Gastrocnemius medialis (tissue), 4 donors: ENCODE measurements around the gene EVI5. TPM values are rescaled to one million over a fixed set of nuclear protein-coding genes. Genes with fewer than 3 reads are reported as not detected.

Source experiments
- ATAC-seq, 2 donors: fragments of 150-250 bp; one replicate each; pipeline ENCODE4 v1.9.1; 2016
- DNase-seq, 2 donors: peaks; one replicate each; pipeline ENCODE4 v3.0.0-alpha.2; 2019
- H3K27ac ChIP-seq, 4 donors: fragments of 200-600 bp; sonication (generic); 1 replicate in 1 of 4; 2 replicates in 3 of 4; pipeline ENCODE4 v1.5.1; 2016 to 2018; ENCODE audit warnings: mild to moderate bottlenecking in 2 of 4, moderate library complexity in 1 of 4
- H3K27me3 ChIP-seq, 3 donors: fragments of 200-600 bp; sonication (generic) in 2 of 3; 1 replicate in 1 of 3; 2 replicates in 2 of 3; pipeline versions ENCODE4 v1.5.1 to v1.6.0; 2016 to 2019; ENCODE audit warnings: mild to moderate bottlenecking in 1 of 3, moderate library complexity in 1 of 3
- H3K36me3 ChIP-seq, 2 donors: fragments of 200-600 bp; sonication (generic) in 1 of 2; one replicate each; pipeline ENCODE4 v1.5.1; 2017 to 2018
- H3K4me1 ChIP-seq, 2 donors: fragments of 200-600 bp; sonication (generic) in 1 of 2; one replicate each; pipeline ENCODE4 v1.5.1; 2016 to 2017; ENCODE audit warnings: mild to moderate bottlenecking in 2 of 2
- H3K4me3 ChIP-seq, 4 donors: fragments of 200-600 bp; sonication (generic) in 3 of 4; 1 replicate in 1 of 4; 2 replicates in 3 of 4; pipeline ENCODE4 v1.5.1; 2016 to 2019; ENCODE audit warnings: mild to moderate bottlenecking in 2 of 4
- H3K9me3 ChIP-seq, 3 donors: fragments of 200-600 bp; sonication (generic) in 2 of 3; 1 replicate in 1 of 3; 2 replicates in 2 of 3; pipeline ENCODE4 v1.5.1; 2016 to 2019
- CTCF ChIP-seq, 5 experiments: fragments of 450-650 bp in 3 of 5; fragments of 200-600 bp in 2 of 5; sonication (generic) in 2 of 5; IDR thresholded peaks in 4 of 5; conservative IDR thresholded peaks in 1 of 5; 1 replicate in 4 of 5; 2 replicates in 1 of 5; pipeline ENCODE4 v1.5.1; 2016 to 2019; ENCODE audit warnings: antibody characterized with exemption in 5 of 5, mild to moderate bottlenecking in 3 of 5, moderate library complexity in 3 of 5
- POLR2A ChIP-seq, 2 donors: fragments of 450-650 bp; IDR thresholded peaks; one replicate each; pipeline ENCODE4 v1.6.1; 2017; ENCODE audit warnings: antibody characterized with exemption in 2 of 2, mild to moderate bottlenecking in 2 of 2, moderate library complexity in 2 of 2
- in situ Hi-C, 4 donors: fragments of 200-750 bp; cut with MboI; loops; one replicate each; pipeline versions ENCODE4 v1.15.0 to v1.8.0; 2017; ENCODE audit warnings: low sequenced_read_pairs in 4 of 4
- intact Hi-C: fragments of 100-400 bp; cut with DNase I; formaldehyde crosslinking; loops from one replicate; pipeline ENCODE4 v1.15.1; 2023; ENCODE audit warnings: low total_unique reads
- total RNA-seq, 4 donors: library from RNA; depleted of rRNA; stranded (reverse); fragments of >200 nt; gene quantifications; one replicate each; pipeline versions ENCODE4 v1.1.0 to v1.2.3, GENCODE V29; 2016

EVI5 gene
- total RNA-seq, 4 donors from 2014 or later: 4.6 to 12.5 (median 8.2) TPM

GRCh38 chr1:92483610-92484471 is 301.1 kb downstream of the EVI5 start:
- H3K27me3 ChIP-seq: peaks cover 85 to 99% (median 93%) of the 10 kb centered on the region in 3 donors
- H3K36me3 ChIP-seq: no peaks in the 10 kb centered on the region
- TF ChIP-seq CTCF (IDR thresholded peaks at IDR 0.05 in 4 of 5, conservative IDR thresholded peaks at IDR 0.05 in 1 of 5): no peak
- no peak for TF ChIP-seq POLR2A (IDR thresholded peaks at IDR 0.05)
- intact Hi-C loops: no loop called here
- DNase-seq: no peak
- in situ Hi-C loops: no loop called here
- ATAC-seq: no peak
- H3K27ac ChIP-seq: no peak overlapping the region
- no peaks in the 10 kb centered on the region for H3K9me3 ChIP-seq
- H3K4me1 ChIP-seq: peaks cover 47 to 56% of the 10 kb centered on the region in 2 donors
- peak overlapping the region; percentile 51 to 64 (median 54) for H3K4me3 ChIP-seq

- in situ Hi-C loops: no loop called here
- TF ChIP-seq POLR2A (IDR thresholded peaks at IDR 0.05): no peak
- TF ChIP-seq CTCF (IDR thresholded peaks at IDR 0.05 in 4 of 5, conservative IDR thresholded peaks at IDR 0.05 in 1 of 5): no peak
These were observed 302.0 kb downstream of the EVI5 start for GRCh38 chr1:92482665-92483609.

DNA sequence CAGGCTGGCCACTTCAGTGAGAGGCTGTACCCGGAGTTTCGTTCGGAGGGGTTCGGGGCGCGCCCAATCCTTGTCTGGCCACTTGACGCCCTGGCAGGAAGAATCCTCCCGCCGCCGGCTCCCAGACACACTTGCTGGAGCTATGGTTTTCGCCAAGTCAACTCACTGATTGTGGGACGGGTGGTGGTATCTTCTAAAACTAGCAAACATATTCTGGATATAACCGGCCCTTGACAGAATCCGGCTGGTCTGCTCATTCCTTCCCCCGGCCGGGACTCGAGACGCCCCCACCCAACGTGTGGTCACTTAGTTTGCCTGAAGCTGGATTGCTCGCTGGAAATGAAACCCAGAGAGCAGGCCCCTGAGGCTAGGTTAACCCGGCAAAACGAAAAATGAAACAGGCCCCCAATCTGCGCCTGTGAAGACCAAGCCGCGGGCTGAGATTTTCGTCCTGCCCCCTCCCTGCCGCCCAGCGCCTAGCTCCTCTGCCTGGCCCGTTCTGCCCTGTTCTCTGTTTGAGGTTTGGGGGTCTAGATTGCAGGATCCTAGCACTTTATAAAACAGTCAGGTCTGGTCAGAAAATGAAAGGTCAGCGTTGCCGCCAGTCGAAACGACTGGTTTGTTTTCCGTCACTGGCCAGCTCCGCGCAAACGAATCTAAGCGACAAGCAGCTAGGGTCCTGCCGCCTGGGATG is 302.8 kb downstream of the EVI5 start:
- no peaks in the 10 kb centered on the region for H3K9me3 ChIP-seq
- H3K27ac ChIP-seq: no peak overlapping the region
- H3K4me1 ChIP-seq: peaks cover 47 to 56% of the 10 kb centered on the region in 2 donors
- intact Hi-C loops (no loop called here), in situ Hi-C loops (no loop called here)
- no peaks in the 10 kb centered on the region for H3K36me3 ChIP-seq
- no peak for TF ChIP-seq CTCF (IDR thresholded peaks at IDR 0.05 in 4 of 5, conservative IDR thresholded peaks at IDR 0.05 in 1 of 5)
- no peak for TF ChIP-seq POLR2A (IDR thresholded peaks at IDR 0.05)
- peak overlapping the region; percentile 51 to 64 (median 54) for H3K4me3 ChIP-seq
- H3K27me3 ChIP-seq: peaks cover 71 to 92% (median 83%) of the 10 kb centered on the region in 3 donors
- DNase-seq (no peak), ATAC-seq (no peak)

More at GRCh38 chr1:92482665-92483609, 302.0 kb downstream of the EVI5 start:
- Histone ChIP-seq H3K27me3 (peaks cover 79 to 97% (median 89%) of the 10 kb centered on the region in 3 donors), H3K36me3 (no peaks in the 10 kb centered on the region), H3K4me3 (peak overlapping the region; percentile 51 to 64 (median 54)), H3K9me3 (no peaks in the 10 kb centered on the region), H3K4me1 (peaks cover 47 to 56% of the 10 kb centered on the region in 2 donors), H3K27ac (no peak overlapping the region)
- no peak for ATAC-seq
- intact Hi-C loops: no loop called here
- DNase-seq: no peak

- DNase-seq (no peak), ATAC-seq (no peak)
- no peak for TF ChIP-seq POLR2A (IDR thresholded peaks at IDR 0.05)
- TF ChIP-seq CTCF (IDR thresholded peaks at IDR 0.05 in 4 of 5, conservative IDR thresholded peaks at IDR 0.05 in 1 of 5): no peak
- H3K27me3 ChIP-seq: peaks cover 66 to 86% (median 83%) of the 10 kb centered on the region in 3 donors
- in situ Hi-C loops: no loop called here
- peak overlapping the region in 3 of 4 donors; percentile 51 to 64 (median 56) for H3K4me3 ChIP-seq
- no peak overlapping the region for H3K27ac ChIP-seq
- H3K4me1 ChIP-seq: peaks cover 47 to 56% of the 10 kb centered on the region in 2 donors
- intact Hi-C loops: no loop called here
- no peaks in the 10 kb centered on the region for H3K36me3 ChIP-seq
- no peaks in the 10 kb centered on the region for H3K9me3 ChIP-seq
These were observed 303.3 kb downstream of the EVI5 start for GRCh38 chr1:92481599-92481925.
